ENCODE results near the gene P3H2. TPM values are rescaled to one million over a fixed set of nuclear protein-coding genes. Genes with fewer than 3 reads are reported as not detected.
A peak's percentile ranks its signal among the peaks of the same experiment; 100 is the strongest.
"Not testable (repeated sequence)": the region's sequence is repeated elsewhere in the genome, so short reads cannot be mapped to it uniquely, and the experiment has no call there.

The P3H2 gene
- total and polyA plus RNA-seq, 2 donors: 9.8 to 12.7 TPM

DNA sequence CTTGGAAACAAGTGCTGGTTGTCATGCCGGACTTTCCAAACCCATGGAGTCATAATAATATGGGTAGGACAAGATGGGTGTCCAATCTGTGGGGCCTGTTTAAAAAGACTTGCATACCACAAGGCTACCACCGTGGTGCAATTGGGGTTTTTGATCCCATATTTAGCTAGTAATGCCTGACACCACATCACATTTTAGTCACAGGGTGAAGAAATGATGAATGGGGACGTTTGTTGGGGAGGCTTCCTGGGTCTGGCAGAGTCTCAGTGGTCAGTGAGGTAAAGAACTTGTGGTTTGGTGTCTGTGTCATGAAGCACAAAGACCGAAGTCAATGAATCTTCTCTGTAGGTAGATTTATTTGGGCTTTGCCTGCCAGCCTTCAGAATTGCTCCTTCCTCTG, 31.0 kb downstream of the P3H2 start:
- 85% methylated on average over 4 of the region's 4 CpGs for WGBS
- Histone ChIP-seq H3K36me3 (ENCODE audit: insufficient read depth) (no peaks in the 10 kb centered on the region), H3K4me1 (ENCODE audit: insufficient read depth) (no peaks in the 10 kb centered on the region), H3K27ac (ENCODE audit: low read depth) (no peak overlapping the region), H3K4me3 (ENCODE audit: low read depth, low read length) (no peak overlapping the region)
- no peak for DNase-seq (ENCODE audit: extremely low spot score)

DNA sequence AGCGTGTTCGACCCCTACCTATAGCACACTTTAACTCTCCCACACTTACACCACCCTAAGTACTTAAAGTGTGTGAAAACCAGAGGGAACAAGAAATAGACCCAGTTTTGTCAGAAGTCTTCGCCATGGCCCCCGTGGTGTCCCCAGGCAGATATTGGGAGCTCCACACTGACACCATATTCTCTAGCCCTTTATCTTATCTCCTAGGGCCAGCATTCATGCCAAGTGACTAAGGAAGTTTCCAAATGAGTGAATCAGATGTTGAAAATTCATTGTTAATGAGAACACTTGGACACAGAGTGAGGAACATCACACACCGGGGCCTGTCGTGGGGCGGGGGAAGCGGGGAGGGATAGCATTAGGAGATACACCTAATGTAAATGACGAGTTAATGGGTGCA, 31.8 kb downstream of the P3H2 start:
- no peak overlapping the region for H3K27ac ChIP-seq (ENCODE audit: low read depth)
- H3K36me3 ChIP-seq (ENCODE audit: insufficient read depth): no peaks in the 10 kb centered on the region
- no peak overlapping the region for H3K4me3 ChIP-seq (ENCODE audit: low read depth, low read length)
- no peaks in the 10 kb centered on the region for H3K4me1 ChIP-seq (ENCODE audit: insufficient read depth)
- WGBS: 91% methylated on average over 9 of the region's 9 CpGs
- DNase-seq (ENCODE audit: extremely low spot score): no peak

DNA sequence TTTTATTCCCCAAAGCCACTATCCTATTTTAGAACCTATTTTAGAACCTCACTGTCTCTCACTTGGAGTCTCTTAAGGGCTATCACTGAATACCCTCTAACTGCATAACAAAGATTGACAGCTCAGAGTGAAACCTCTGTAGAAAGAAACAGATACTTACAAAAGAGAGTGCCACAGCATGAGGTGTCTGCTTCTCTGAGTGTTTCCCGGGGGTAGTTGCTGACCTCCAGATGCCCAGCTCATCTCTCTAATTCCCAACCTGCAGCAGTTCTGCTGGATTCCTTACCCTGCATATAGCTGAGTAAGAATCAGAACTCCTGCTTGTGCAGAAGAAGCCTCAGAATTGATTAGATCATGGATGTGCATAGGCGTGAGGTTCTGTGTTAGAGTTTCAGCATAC, 34.5 kb downstream of the P3H2 start:
- Histone ChIP-seq H3K4me1 (ENCODE audit: insufficient read depth) (no peaks in the 10 kb centered on the region), H3K4me3 (ENCODE audit: low read depth, low read length) (no peak overlapping the region), H3K36me3 (ENCODE audit: insufficient read depth) (no peaks in the 10 kb centered on the region), H3K27ac (ENCODE audit: low read depth) (no peak overlapping the region)
- WGBS: 74% methylated on average over 2 of the region's 2 CpGs
- no peak for DNase-seq (ENCODE audit: extremely low spot score)

DNA sequence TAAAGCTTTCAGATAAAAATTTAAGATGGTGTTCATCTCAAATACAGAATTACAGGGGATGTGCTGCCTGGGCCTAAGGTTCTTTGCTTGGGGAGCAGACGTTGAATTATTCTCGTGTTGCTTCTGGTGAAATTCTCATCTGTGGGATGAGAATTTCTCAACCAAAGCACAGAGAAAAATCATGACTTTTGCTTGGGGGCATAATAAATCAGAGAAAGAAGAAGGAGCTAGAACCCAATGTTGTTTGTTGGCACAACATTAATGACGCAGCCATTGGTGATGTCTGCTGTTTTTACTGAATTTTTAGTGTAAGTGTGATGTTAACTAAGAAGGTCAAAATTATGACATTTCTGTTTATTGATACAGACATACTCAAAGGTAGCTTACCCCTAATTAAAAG, 35.7 kb downstream of the P3H2 start:
- Histone ChIP-seq H3K36me3 (ENCODE audit: insufficient read depth) (no peaks in the 10 kb centered on the region), H3K27ac (ENCODE audit: low read depth) (no peak overlapping the region), H3K4me1 (ENCODE audit: insufficient read depth) (no peaks in the 10 kb centered on the region), H3K4me3 (ENCODE audit: low read depth, low read length) (no peak overlapping the region)
- no peak for DNase-seq (ENCODE audit: extremely low spot score)
- 93% methylated on average over 3 of the region's 3 CpGs for WGBS

DNA sequence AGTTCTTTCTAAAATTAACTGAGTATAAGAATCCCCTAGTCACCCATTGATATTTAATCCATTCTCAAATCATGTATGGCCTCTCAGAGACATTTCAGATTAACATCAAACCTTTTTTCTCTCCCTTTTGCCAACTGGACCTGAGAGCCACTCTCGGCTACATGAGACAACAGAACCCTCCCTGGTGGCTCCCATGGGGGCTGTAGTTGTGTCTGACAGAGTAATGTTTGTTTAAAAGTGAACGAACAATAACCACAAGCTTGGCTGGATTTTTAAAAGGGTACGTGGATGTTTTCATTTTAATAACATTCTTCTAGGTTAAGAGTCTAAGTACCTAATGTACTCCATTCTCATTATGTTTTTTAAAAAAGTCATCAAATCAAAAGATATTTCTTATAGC, 37.1 kb downstream of the P3H2 start:
- H3K36me3 ChIP-seq (ENCODE audit: insufficient read depth): no peaks in the 10 kb centered on the region
- H3K4me1 ChIP-seq (ENCODE audit: insufficient read depth): no peaks in the 10 kb centered on the region
- 66% methylated on average over 3 of the region's 3 CpGs for WGBS
- no peak for DNase-seq (ENCODE audit: extremely low spot score)
- H3K4me3 ChIP-seq (ENCODE audit: low read depth, low read length): no peak overlapping the region
- no peak overlapping the region for H3K27ac ChIP-seq (ENCODE audit: low read depth)

DNA sequence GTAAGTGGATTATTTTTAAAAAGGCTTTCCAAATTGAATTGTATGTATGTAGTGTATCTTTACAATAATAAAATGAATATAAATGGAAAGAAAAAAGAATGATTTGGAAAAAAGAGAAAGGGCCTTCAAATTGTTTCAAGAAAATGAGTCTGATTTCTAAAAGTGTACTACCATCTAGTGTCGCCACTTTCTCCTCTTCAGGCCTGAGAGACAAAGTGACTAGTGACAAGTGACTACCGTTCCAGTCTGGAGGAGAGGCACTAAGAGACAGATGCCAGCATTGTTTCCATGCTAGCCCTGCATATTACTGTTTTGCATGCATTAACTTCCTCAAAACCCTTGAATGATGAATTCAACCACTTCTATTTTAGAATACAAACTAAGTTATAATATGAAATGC, 39.3 kb downstream of the P3H2 start:
- no peaks in the 10 kb centered on the region for H3K36me3 ChIP-seq (ENCODE audit: insufficient read depth)
- DNase-seq (ENCODE audit: extremely low spot score): no peak
- no peak overlapping the region for H3K4me3 ChIP-seq (ENCODE audit: low read depth, low read length)
- no peaks in the 10 kb centered on the region for H3K4me1 ChIP-seq (ENCODE audit: insufficient read depth)
- WGBS: 83% methylated on average over 2 of the region's 2 CpGs
- H3K27ac ChIP-seq (ENCODE audit: low read depth): no peak overlapping the region

DNA sequence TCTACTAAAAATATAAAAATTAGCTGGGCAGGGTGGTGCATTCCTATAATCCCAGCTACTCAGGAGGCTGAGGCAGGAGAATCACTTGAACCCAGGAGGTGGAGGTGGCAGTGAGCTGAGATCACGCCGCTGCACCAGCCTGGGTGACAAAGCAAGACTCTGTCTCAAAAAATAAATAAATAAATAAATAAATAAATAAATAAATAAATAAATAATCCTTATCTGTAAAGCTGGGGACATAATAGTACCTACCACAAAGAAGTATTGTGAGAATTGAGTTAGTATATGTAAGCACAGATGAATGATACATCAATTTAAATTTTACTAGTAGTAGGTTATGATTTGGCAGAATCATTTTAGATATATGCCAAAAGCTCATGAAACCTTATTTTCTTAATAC, 41.5 kb downstream of the P3H2 start:
- H3K36me3 ChIP-seq (ENCODE audit: insufficient read depth); H3K4me1 ChIP-seq (ENCODE audit: insufficient read depth); H3K4me3 ChIP-seq (ENCODE audit: low read depth, low read length); H3K27ac ChIP-seq (ENCODE audit: low read depth); DNase-seq (ENCODE audit: extremely low spot score): not testable (repeated sequence)
- WGBS: 99% methylated on average over 2 of the region's 2 CpGs

DNA sequence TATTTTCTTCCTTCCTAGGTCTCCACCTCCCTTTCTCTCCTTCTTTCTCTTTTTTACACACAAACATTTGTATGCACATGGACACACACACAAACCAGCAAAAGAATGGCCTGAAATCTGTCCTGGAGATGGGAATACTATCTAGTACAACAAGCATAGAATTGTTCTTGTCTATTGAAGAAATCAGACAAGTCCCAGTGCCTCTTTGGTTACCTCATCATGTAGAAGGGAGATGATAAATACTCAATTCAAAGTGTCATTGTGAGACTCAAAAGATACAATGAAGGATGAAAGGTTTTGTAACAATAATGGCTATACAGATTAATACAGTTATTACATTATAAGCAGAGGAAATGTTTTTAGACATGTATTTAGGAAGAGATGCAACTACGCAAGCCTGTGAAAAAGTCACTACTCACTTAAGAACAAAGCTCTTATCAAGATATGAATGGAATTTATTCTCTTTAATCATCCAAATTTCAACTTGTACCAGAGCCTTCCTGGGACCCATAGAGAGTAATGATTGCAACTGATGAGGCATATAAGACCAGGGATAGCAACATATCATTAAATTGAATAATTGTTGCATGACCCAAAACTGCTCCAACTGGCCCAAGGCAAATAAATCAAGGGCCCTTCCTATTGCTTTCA, 43.2 kb downstream of the P3H2 start:
- H3K27ac ChIP-seq (ENCODE audit: low read depth): no peak overlapping the region
- WGBS: 90% methylated on average over 1 of the region's 1 CpG
- no peak overlapping the region for H3K4me3 ChIP-seq (ENCODE audit: low read depth, low read length)
- H3K4me1 ChIP-seq (ENCODE audit: insufficient read depth): no peaks in the 10 kb centered on the region
- no peak for DNase-seq (ENCODE audit: extremely low spot score)
- no peaks in the 10 kb centered on the region for H3K36me3 ChIP-seq (ENCODE audit: insufficient read depth)

GRCh38 chr3:190076601-190077394, 43.9 kb downstream of the P3H2 start:
- Histone ChIP-seq H3K4me1 (ENCODE audit: insufficient read depth) (no peaks in the 10 kb centered on the region), H3K27ac (ENCODE audit: low read depth) (no peak overlapping the region), H3K36me3 (ENCODE audit: insufficient read depth) (no peaks in the 10 kb centered on the region), H3K4me3 (ENCODE audit: low read depth, low read length) (no peak overlapping the region)
- DNase-seq (ENCODE audit: extremely low spot score): peak; percentile 58
- 24% methylated on average over 1 of the region's 1 CpG for WGBS

GRCh38 chr3:190076136-190076535, 44.6 kb downstream of the P3H2 start:
- Histone ChIP-seq H3K4me1 (ENCODE audit: insufficient read depth) (no peaks in the 10 kb centered on the region), H3K27ac (ENCODE audit: low read depth) (no peak overlapping the region), H3K36me3 (ENCODE audit: insufficient read depth) (no peaks in the 10 kb centered on the region), H3K4me3 (ENCODE audit: low read depth, low read length) (no peak overlapping the region)
- DNase-seq (ENCODE audit: extremely low spot score): no peak

GRCh38 chr3:190074817-190075216, 45.9 kb downstream of the P3H2 start:
- WGBS: 95% methylated on average over 2 of the region's 2 CpGs
- H3K36me3 ChIP-seq (ENCODE audit: insufficient read depth): no peaks in the 10 kb centered on the region
- H3K4me1 ChIP-seq (ENCODE audit: insufficient read depth): no peaks in the 10 kb centered on the region
- DNase-seq (ENCODE audit: extremely low spot score): no peak
- H3K4me3 ChIP-seq (ENCODE audit: low read depth, low read length): no peak overlapping the region
- no peak overlapping the region for H3K27ac ChIP-seq (ENCODE audit: low read depth)

DNA sequence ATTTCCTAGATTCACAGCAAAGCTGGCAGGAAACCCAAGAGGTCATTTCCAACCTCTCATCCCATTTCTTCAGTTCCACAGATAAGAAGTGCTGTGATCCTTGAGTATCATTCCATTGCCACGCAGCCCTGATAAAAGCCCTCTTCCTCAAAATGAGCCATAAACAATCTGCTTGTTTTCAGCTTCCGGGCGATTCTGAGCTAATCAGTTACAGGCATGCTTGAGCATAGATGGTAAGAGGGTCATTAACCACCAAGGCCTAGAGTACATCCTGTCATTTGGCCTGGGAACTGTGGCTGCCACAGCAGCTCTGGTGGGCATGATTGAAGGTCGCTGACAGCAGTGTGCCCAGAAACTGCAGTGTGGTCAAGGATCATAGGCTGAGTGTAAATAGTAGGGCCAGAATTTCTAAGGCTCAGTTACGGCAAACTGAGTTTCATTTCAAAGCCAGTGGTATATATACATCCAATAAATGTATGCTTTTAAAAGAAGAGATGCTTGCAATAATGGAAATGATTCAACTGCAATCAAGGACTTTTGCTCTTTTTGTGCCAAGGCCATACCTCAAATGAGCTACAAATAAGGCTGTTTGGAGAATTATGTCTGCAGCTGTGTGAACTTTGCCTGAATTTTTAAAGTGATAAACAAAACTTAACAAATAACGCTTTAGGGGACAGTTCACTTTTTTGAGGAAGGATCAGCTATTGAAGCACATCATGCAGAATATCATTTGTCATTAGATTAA, 47.3 kb downstream of the P3H2 start:
- 51% methylated on average over 6 of the region's 6 CpGs for WGBS
- no peak overlapping the region for H3K27ac ChIP-seq (ENCODE audit: low read depth)

DNA sequence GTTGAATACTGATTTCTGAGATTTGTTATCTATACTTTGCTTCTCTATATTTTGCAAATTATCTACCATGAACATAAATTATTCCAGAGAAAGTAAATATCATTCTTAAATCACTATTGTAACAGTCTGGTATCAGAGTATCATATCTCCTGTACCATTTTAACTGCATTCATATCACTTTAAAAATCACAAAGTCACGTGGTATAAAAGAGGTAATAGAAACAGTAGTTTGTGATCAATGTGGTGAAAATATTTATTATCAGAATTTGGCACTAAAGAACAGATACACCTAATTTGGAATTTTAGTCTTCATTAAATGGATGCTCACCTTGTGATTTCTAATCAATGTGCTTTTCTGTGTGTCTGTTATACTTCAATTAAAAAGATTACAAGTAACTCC, 47.8 kb downstream of the P3H2 start:
- Histone ChIP-seq H3K27ac (ENCODE audit: low read depth) (no peak overlapping the region), H3K4me1 (ENCODE audit: insufficient read depth) (no peaks in the 10 kb centered on the region), H3K4me3 (ENCODE audit: low read depth, low read length) (no peak overlapping the region), H3K36me3 (ENCODE audit: insufficient read depth) (no peaks in the 10 kb centered on the region)
- no peak for DNase-seq (ENCODE audit: extremely low spot score)
- 58% methylated on average over 1 of the region's 1 CpG for WGBS

More for the DNA sequence above, 47.3 kb downstream of the P3H2 start:
- DNase-seq (ENCODE audit: extremely low spot score): no peak
- H3K4me1 ChIP-seq (ENCODE audit: insufficient read depth): no peaks in the 10 kb centered on the region
- H3K36me3 ChIP-seq (ENCODE audit: insufficient read depth): no peaks in the 10 kb centered on the region
- H3K4me3 ChIP-seq (ENCODE audit: low read depth, low read length): no peak overlapping the region

GRCh38 chr3:190071921-190072320, 48.8 kb downstream of the P3H2 start:
- DNase-seq (ENCODE audit: extremely low spot score); H3K4me1 ChIP-seq (ENCODE audit: insufficient read depth); H3K27ac ChIP-seq (ENCODE audit: low read depth); H3K4me3 ChIP-seq (ENCODE audit: low read depth, low read length); H3K36me3 ChIP-seq (ENCODE audit: insufficient read depth): not testable (repeated sequence)
- 97% methylated on average over 9 of the region's 9 CpGs for WGBS

Measured in urinary bladder (tissue), 4 donors.